B cell (primary cell): ENCODE results near the gene D2HGDH. TPM values are rescaled to one million over a fixed set of nuclear protein-coding genes. Genes with fewer than 3 reads are reported as not detected.

ENCODE experiments used
- ATAC-seq: fragments of 200-7000 bp; cut with Tn5 transposase; one replicate; pipeline ENCODE4 v1.10.0; 2021; ENCODE audit warnings: low read depth, mild to moderate bottlenecking, moderate number of reproducible peaks, moderate library complexity
- CTCF ChIA-PET: fragments of 350-600 bp; sonication (Branson Sonifier 250); formaldehyde crosslinking; loops from one replicate; lab custom pipeline; 2021; ENCODE audit warnings: antibody characterized with exemption, inconsistent platforms; lab: Charles Lee
- POLR2A ChIA-PET: fragments of 350-600 bp; sonication (Branson Sonifier 250); formaldehyde crosslinking; loops from one replicate; lab custom pipeline; 2021; ENCODE audit warnings: antibody characterized with exemption; lab: Charles Lee
- DNase-seq: peaks from one replicate; pipeline ENCODE4 v3.0.0; 2013
- H2AFZ ChIP-seq: 2 replicates; pipeline ENCODE4 v1.6.1; 2012; ENCODE audit warnings: mild to moderate bottlenecking, low read depth, low read length; ENCODE audit not compliant: insufficient read depth, poor library complexity, severe bottlenecking
- H3K27ac ChIP-seq, 2 donors: 1 replicate in 1 of 2; 2 replicates in 1 of 2; pipeline ENCODE4 v1.5.1; 2012 to 2013; ENCODE audit warnings: low read length in 2 of 2, mild to moderate bottlenecking in 2 of 2, moderate library complexity in 1 of 2
- H3K27me3 ChIP-seq, 4 experiments: fragments of 200-600 bp in 1 of 4; sonication (generic) in 1 of 4; replicated peaks in 1 of 4; 1 replicate in 2 of 4; 2 replicates in 2 of 4; pipeline versions ENCODE4 v1.6.1 to v1.7.0; 2013 to 2016; ENCODE audit warnings: low read length in 3 of 4, mild to moderate bottlenecking in 2 of 4, mixed read lengths in 1 of 4, moderate library complexity in 1 of 4; ENCODE audit not compliant: insufficient read depth in 4 of 4, control insufficient read depth in 3 of 4; ENCODE audit errors: control extremely low read depth in 1 of 4
- H3K36me3 ChIP-seq, 2 experiments: replicated peaks in 1 of 2; 1 replicate in 1 of 2; 2 replicates in 1 of 2; pipeline versions ENCODE4 v1.6.1 to v1.7.1; 2013; ENCODE audit warnings: low read length in 1 of 2; ENCODE audit not compliant: insufficient read depth in 2 of 2, control insufficient read depth in 1 of 2; ENCODE audit errors: control extremely low read depth in 1 of 2, extremely low read depth in 1 of 2
- H3K4me1 ChIP-seq, 2 donors: fragments of 200-600 bp in 1 of 2; sonication (generic) in 1 of 2; 1 replicate in 1 of 2; 2 replicates in 1 of 2; pipeline versions ENCODE4 v1.5.1 to v1.6.1; 2013 to 2017; ENCODE audit warnings: low read length in 2 of 2; ENCODE audit not compliant: control insufficient read depth in 2 of 2, insufficient read depth in 2 of 2
- H3K4me2 ChIP-seq: replicated peaks from 2 replicates; pipeline ENCODE3; 2012; ENCODE audit warnings: mild to moderate bottlenecking, low read depth, low read length; ENCODE audit not compliant: poor library complexity, severe bottlenecking
- H3K4me3 ChIP-seq, 5 experiments: fragments of 200-600 bp in 1 of 5; sonication (generic) in 1 of 5; 1 replicate in 3 of 5; 2 replicates in 2 of 5; pipeline versions ENCODE4 v1.5.1 to v1.7.0; 2011 to 2016; ENCODE audit warnings: low read length in 4 of 5, mild to moderate bottlenecking in 4 of 5, low read depth in 2 of 5, control low read depth in 1 of 5, moderate library complexity in 1 of 5; ENCODE audit not compliant: insufficient read depth in 1 of 5; ENCODE audit errors: control extremely low read depth in 1 of 5, extremely low read depth in 1 of 5
- H3K79me2 ChIP-seq: fragments of 200-600 bp; sonication (generic); one replicate; pipeline ENCODE4 v1.6.0; 2016; ENCODE audit warnings: low read length; ENCODE audit not compliant: control insufficient read depth, insufficient read depth
- H3K9ac ChIP-seq: fragments of 200-600 bp; sonication (generic); 2 replicates; pipeline ENCODE4 v1.6.1; 2017; ENCODE audit warnings: mild to moderate bottlenecking, low read length, moderate library complexity
- H3K9me3 ChIP-seq, 3 donors: one replicate each; pipeline versions ENCODE4 v1.6.1 to v1.7.1; 2013; ENCODE audit warnings: low read length in 2 of 3; ENCODE audit not compliant: control insufficient read depth in 2 of 3, insufficient read depth in 1 of 3; ENCODE audit errors: control extremely low read depth in 1 of 3
- H4K20me1 ChIP-seq: 2 replicates; pipeline ENCODE4 v1.6.0; 2012; ENCODE audit warnings: mild to moderate bottlenecking, low read length; ENCODE audit not compliant: insufficient read depth, control insufficient read depth, poor library complexity, severe bottlenecking
- H3K27ac Mint-ChIP-seq: one replicate; pipeline ENCODE4 v1.8.0; 2021; ENCODE audit warnings: mixed read lengths
- H3K27me3 Mint-ChIP-seq: one replicate; pipeline ENCODE4 v1.8.0; 2021; ENCODE audit warnings: mixed read lengths
- H3K4me1 Mint-ChIP-seq: one replicate; pipeline ENCODE4 v1.8.0; 2021; ENCODE audit warnings: mixed read lengths
- H3K4me3 Mint-ChIP-seq: one replicate; pipeline ENCODE4 v1.8.0; 2021; ENCODE audit warnings: mixed read lengths
- H3K9me3 Mint-ChIP-seq: one replicate; pipeline ENCODE4 v1.8.0; 2022; ENCODE audit warnings: mixed read lengths; ENCODE audit not compliant: insufficient read depth
- CTCF ChIP-seq: fragments of 200-600 bp; IDR thresholded peaks from one replicate; pipeline ENCODE4 v1.8.0; 2022; ENCODE audit warnings: antibody characterized with exemption, mild to moderate bottlenecking
- EZH2 ChIP-seq: IDR thresholded peaks from 2 replicates; pipeline ENCODE4 v1.6.1; 2012; ENCODE audit warnings: borderline replicate concordance, low read depth, mild to moderate bottlenecking, moderate library complexity, low read length; ENCODE audit not compliant: insufficient read depth, poor library complexity, severe bottlenecking
- WGBS: methylation state at CpG from one replicate; pipeline ENCODE4 v1.1.5; 2013; ENCODE audit warnings: missing lambda C conversion rate; ENCODE audit not compliant: insufficient coverage; 5-methylcytosine and 5-hydroxymethylcytosine counted together
- intact Hi-C: fragments of 100-400 bp; cut with micrococcal nuclease; formaldehyde crosslinking; loops from one replicate; pipeline ENCODE4 v1.10.0; 2022
- polyA plus RNA-seq: library from polyadenylated mRNA; depleted of rRNA; stranded (reverse); fragments of >200 nt; gene quantifications from 2 replicates; pipeline ENCODE4 v1.2.3, GENCODE V29; 2012
- total RNA-seq, 2 donors: library from RNA; stranded (reverse); fragments of 120-200 nt in 1 of 2; gene quantifications; 1 replicate in 1 of 2; 2 replicates in 1 of 2; pipeline versions ENCODE4 v1.2.3 to v1.2.4, GENCODE V29; 2013 to 2022

D2HGDH gene
- total and polyA plus RNA-seq, 2 donors (not counting 1 experiment from before 2014, with no cell fraction given) = 44.0 to 67.7 TPM

DNA sequence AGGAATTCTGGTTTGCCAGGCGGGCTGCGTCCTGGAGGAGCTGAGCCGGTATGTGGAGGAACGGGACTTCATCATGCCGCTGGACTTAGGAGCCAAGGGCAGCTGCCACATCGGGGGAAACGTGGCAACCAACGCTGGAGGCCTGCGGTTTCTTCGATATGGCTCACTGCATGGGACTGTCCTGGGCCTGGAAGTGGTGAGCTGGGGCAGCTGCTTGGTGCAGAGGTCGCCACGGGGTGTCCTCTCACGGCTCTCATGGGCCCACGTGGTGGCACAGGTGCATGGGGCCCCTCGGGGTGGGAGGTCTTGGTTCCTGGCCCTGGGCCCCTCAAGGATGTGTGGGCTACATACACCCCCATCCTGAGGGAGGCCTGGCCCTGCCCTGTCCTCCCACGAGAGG lies 9.2 kb downstream of the D2HGDH start:
- Histone ChIP-seq H3K79me2 (no peaks in the 10 kb centered on the region), H3K36me3 (peaks cover 0 to 11% of the 10 kb centered on the region in 2 experiments), H3K27me3 (no peaks in the 10 kb centered on the region), H3K4me3 (no peak overlapping the region), H3K9me3 (peaks cover 0 to 13% (median 0%) of the 10 kb centered on the region in 3 donors), H2AFZ (no peak overlapping the region), H3K4me1 (peaks cover 0 to 3% of the 10 kb centered on the region in 2 donors), H3K9ac (no peak overlapping the region), H3K4me2 (no peak overlapping the region), H4K20me1 (no peaks in the 10 kb centered on the region), H3K27ac (no peak overlapping the region)
- Mint-ChIP-seq H3K27me3 (no peaks in the 10 kb centered on the region), H3K9me3 (no peaks in the 10 kb centered on the region), H3K27ac (no peak overlapping the region), H3K4me3 (no peak overlapping the region), H3K4me1 (peaks cover 5% of the 10 kb centered on the region)
- POLR2A ChIA-PET = no interaction called here
- ATAC-seq = no peak
- 93% methylated on average over 15 of the region's 16 CpGs for WGBS
- CTCF ChIA-PET = interaction anchor here (1.2 kb wide), 1 partner anchor 135 kb away, joined by 3 read pairs; no protein-coding TSS in a partner anchor
- no peak for DNase-seq
- TF ChIP-seq EZH2 (no peak), CTCF (no peak)
- intact Hi-C loops = no loop called here

GRCh38 chr2:241744028-241744754 lies 9.8 kb downstream of the D2HGDH start:
- H3K27ac Mint-ChIP-seq = no peak overlapping the region
- no peaks in the 10 kb centered on the region for H3K27me3 ChIP-seq
- no peaks in the 10 kb centered on the region for H4K20me1 ChIP-seq
- peaks cover 0 to 13% (median 0%) of the 10 kb centered on the region in 3 donors for H3K9me3 ChIP-seq
- DNase-seq (no peak), ATAC-seq (no peak)
- peaks cover 0 to 3% of the 10 kb centered on the region in 2 donors for H3K4me1 ChIP-seq
- H3K4me2 ChIP-seq = no peak overlapping the region
- no peaks in the 10 kb centered on the region for H3K27me3 Mint-ChIP-seq
- H3K4me3 ChIP-seq = no peak overlapping the region
- intact Hi-C loops = no loop called here
- H3K27ac ChIP-seq = no peak overlapping the region
- POLR2A ChIA-PET = interaction anchor here (0.5 kb wide), 1 partner anchor 214 kb away, joined by 5 read pairs; no protein-coding TSS in a partner anchor
- no peak overlapping the region for H2AFZ ChIP-seq
- H3K9me3 Mint-ChIP-seq = no peaks in the 10 kb centered on the region
- H3K9ac ChIP-seq = no peak overlapping the region
- TF ChIP-seq EZH2 = no peak
- no peak for TF ChIP-seq CTCF
- H3K79me2 ChIP-seq = no peaks in the 10 kb centered on the region
- 92% methylated on average over 16 of the region's 24 CpGs for WGBS
- H3K36me3 ChIP-seq = peaks cover 0 to 16% of the 10 kb centered on the region in 2 experiments
- peaks cover 5% of the 10 kb centered on the region for H3K4me1 Mint-ChIP-seq
- CTCF ChIA-PET = interaction anchor here (1.2 kb wide), 1 partner anchor 134 kb away, joined by 3 read pairs; no protein-coding TSS in a partner anchor
- H3K4me3 Mint-ChIP-seq = no peak overlapping the region
